Stimulated activated CD8-positive, alpha-beta memory T cell treated with anti-CD3 and anti-CD28 coated beads, Interleukin-15, amount 100 ng/mL, for 24 hours (primary cell): Measurements from ENCODE around the gene NTN1.
"Not testable (repeated sequence)": the region's sequence is repeated elsewhere in the genome, so short reads cannot be mapped to it uniquely, and the experiment has no call there.

ENCODE experiments used
- DNase-seq: peaks from one replicate; pipeline ENCODE4 v3.0.0-alpha.2; 2020; ENCODE audit warnings: low read depth

Gene NTN1

DNA sequence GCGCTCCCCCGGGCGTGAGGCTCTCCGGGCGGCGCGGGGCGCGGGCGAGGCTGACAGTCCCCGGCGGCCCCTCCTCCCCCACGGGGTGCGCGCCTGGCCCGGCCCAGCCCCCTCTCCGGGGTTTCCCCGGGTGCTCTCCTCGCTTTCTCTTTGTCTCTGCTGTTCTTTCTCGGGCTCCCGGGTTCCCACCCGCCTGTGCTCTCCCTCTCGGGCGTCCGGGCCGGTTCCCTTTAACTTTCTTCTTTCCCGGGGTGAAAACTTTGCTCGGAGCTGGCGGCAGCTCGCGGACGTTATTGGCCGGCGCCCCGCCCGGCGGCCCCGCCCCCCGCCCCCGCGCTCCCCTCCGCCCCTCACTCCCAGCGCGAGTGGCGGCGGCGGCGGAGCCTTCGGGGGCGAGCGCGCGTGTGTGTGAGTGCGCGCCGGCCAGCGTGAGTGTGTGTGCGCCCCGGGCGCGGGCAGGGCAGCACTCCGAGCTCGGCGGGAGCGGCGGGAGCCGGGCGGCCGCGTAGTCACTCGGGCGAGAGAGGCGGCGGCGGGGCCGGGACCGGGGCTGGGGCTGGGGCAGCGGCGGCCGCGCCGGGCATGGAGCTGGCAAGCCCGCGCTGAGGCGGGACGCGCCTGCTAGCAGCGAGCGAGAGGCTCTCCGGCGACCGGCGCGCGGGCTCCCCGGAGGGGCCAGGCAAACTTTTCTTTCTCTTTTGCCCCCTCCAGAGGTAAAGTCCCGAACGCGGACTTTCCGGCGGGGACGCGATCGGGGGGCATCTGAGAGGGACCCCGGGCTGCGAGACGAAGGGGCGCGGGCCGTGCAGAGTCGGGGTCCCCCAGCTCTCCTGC lies at the start of gene NTN1:
Gene NTN1, plus strand, starts transcription at position 353 of the 834 bp plus-strand sequence. CDS start 864 bp downstream, outside the sequence.
- DNase-seq = peak; percentile 20

DNA sequence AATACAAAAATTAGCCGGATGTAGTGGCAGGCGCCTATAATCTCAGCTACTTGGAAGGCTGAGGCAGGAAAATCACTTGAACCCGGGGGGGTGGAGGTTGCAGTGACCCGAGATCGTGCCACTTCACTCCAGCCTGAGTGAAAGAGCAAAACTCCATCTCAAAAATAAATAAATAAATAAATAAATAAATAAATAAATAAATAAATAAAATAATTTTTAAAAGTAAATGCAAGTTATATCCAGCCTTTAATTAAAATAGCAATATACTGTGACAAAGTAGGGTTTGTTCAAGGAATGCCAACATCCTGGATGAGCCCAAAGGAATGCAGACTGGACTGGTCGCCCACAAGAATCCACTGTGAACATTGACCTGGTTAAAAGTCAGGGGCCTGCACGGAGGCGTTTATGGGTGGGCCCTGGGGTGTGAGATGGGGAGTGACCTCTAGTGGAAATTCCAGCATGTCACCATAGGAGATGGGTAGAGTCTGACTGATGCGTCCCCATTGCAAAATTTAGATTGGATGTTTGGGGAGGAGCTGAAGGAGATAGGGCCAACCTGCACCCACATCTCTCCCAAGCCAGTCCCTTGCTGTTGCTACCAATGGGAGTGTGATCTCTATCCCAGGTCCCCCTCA lies 46.1 kb upstream of the NTN1 start:
- no peak for DNase-seq

GRCh38 chr17:8976638-8977037 lies 44.7 kb upstream of the NTN1 start:
- no peak for DNase-seq

GRCh38 chr17:8979715-8980114 lies 41.6 kb upstream of the NTN1 start:
- no peak for DNase-seq

GRCh38 chr17:8981443-8981842 lies 39.9 kb upstream of the NTN1 start:
- no peak for DNase-seq

DNA sequence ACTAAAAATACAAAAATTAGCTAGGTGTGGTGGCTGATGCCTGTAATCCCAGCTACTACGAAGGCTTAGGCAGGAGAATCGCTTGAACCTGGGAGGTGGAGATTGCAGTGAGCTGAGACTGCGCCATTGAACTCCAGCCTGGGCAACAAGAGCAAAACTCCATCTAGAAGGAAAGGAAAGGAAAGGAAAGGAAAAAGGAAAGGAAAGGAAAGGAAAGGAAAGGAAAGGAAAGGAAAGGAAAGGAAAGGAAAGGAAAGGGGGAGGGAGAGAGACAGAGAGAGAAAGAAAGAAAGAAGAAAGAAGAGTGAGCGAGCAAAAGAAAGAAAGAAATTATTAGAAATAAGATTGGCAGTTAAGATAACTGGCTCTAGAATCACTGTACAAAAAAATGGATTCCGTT lies 37.1 kb upstream of the NTN1 start:
- not testable (repeated sequence) for DNase-seq

DNA sequence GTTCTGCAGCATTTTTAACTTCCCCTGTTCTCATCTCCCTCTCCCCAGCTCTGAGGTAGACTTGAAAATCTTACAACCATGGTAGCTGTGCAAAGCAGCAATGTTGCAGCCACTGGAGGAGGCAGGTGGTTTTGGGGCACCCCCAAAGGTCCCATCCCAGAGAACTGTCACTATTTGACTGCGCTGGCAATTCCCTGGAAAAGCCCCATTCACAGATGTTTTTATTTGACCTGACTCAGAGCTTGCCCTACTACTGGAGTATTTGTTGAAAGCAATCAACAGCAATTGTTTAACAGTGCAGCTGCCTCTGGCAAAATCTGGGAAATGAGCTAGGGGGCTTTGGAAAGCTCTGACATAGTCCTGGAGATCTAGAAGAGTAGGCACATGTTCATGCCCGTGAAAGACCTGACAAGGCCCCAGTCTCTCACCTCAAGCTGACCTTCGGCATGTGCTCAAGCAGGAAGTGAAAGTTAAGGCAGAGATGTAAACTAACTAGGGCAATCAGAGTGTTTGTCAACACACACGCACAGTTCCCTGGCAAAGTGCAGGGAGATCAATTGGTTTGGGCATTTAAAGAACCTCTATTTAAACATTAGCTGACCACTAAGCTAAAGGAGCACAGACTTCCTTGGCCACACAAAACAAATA lies 36.1 kb upstream of the NTN1 start:
- DNase-seq = no peak

GRCh38 chr17:8986295-8986694 lies 35.0 kb upstream of the NTN1 start:
- DNase-seq = no peak

GRCh38 chr17:8988263-8988935 lies 32.9 kb upstream of the NTN1 start:
- DNase-seq = not testable (repeated sequence)

DNA sequence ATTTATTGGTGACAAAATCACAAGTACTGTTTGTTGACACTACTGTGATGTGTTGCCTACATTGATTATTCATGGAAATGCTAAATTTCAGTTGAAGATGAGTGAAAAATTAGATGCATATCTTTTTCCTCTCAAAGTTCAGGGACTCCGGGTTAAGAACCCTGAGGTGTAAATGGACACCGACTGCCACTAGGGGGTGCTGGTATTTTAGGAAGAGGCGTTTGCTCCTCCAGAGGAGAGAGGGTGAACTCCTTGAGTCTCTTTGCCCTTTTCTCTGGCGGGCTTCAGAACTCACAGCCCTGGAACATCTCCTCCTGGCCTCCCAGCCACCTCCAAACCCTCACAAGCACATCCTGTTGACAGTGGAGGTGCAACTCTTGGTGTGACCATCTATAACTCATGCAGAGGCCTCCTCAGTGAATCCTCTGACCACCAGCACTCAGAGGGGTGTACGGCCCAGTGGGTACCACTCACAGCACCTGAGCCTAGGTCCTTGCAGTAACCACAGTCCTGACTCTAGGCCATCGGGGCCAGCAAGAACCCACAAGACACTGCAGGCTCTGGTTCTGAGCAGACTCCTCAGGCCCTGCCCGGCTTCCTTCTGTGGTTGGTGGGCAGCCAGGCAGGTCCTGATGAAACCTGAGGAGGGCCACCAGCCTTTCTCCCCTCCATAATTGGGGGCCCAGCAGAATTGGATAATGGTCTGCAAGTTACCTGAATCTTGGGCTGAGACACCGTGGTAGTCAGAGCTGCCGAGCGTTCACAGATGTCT lies 29.6 kb upstream of the NTN1 start:
- DNase-seq = peak; percentile 26

DNA sequence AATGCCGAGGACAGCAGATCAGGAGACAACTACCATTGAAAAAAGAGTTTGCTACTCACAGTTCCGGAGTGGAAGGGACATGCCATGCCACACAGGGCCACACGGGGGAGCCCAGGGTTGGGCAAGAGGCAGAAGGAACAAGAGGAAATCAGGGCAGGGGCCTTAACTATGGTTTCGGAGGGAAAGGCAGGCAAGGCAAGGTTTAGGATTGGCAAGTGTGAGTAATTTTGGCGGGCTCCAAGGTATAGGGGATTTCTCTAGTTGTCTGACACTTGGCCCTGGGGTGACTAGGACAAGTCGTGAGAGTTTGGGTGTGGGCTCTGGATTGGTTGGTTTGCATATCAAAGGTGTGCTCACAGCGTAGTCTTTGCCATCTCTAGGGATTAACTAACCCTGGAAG lies 27.0 kb upstream of the NTN1 start:
- DNase-seq = peak; percentile 24

DNA sequence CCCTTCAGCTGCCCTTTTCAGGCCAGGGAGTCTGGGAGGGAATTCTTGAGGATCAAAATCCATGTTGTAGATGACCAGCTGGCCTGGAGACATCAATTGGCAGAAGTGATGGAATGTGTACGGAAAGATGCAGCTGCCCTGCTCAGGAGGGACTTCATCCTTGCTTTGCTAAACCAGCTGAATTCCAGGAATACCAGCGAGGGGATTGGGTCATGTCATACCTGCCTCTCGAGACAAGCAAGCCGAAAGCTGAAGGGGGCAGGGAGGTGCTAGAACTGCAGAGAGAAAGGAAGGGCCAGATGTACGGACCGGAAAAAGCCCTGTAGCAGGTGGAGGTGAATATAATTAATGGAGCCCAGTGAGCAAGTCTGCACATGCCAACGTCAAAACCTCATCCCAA lies 25.6 kb upstream of the NTN1 start:
- no peak for DNase-seq

GRCh38 chr17:8997994-8998628 lies 23.2 kb upstream of the NTN1 start:
- peak; percentile 63 for DNase-seq

DNA sequence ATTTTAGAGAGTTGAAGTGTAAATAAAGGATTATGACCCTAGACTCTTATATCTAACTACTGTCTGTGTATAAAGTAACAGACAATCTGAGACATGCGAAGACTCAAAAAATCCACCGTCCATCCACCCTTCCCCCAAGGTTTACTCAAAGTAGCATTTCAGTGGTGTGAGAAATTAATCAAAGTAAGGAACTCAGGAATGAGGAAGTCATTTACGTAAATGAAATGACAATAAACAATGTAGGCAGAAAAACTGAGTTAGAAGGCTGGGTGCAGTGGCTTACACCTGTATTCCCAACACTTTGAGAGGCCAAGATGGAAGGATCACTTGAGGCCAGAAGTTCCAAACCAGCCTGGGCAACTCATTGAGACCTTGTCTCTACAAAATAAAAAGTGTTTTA lies 19.8 kb upstream of the NTN1 start:
- DNase-seq = no peak

DNA sequence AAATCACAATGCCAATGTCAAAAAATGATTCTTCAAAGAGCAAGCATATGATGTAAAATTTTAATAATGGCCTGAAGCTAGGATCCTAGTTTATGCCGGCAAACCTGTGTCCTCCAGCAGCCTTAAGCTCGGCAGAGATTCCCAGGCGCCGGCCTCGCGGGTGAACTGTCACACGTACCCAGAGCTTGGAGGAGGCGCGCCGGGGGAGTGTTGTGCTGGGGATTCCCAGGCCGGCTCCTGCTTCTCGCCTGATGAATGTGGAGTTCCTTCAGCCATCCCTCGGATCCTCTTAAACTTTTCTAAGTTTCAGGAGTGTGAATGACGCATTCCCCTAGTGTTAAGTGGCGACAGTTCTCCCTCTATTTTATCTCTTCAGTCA lies 19.1 kb upstream of the NTN1 start:
- DNase-seq = no peak

- no peak for DNase-seq
These were observed 18.5 kb upstream of the NTN1 start for GRCh38 chr17:9002606-9003354.

- DNase-seq = no peak
These were observed 17.8 kb upstream of the NTN1 start for GRCh38 chr17:9003355-9004131.

- no peak for DNase-seq
These were observed 17.0 kb upstream of the NTN1 start for GRCh38 chr17:9004132-9004960.

GRCh38 chr17:9004961-9005285 lies 16.4 kb upstream of the NTN1 start:
- DNase-seq = no peak
